HG03025 (cell line): ENCODE data around the gene BOLA3.
"Not testable (repeated sequence)": the region's sequence is repeated elsewhere in the genome, so short reads cannot be mapped to it uniquely, and the experiment has no call there.

Experiments used
- ATAC-seq: cut with Tn5 transposase; IDR thresholded peaks from one replicate; pipeline ENCODE4 v1.9.1; 2021; ENCODE audit warnings: mild to moderate bottlenecking, moderate library complexity; ENCODE audit not compliant: unreplicated experiment, low FRiP score

Gene BOLA3

GRCh38 chr2:74105413-74105812 lies 42.3 kb downstream of the BOLA3 start:
- ATAC-seq, result no peak

- no peak for ATAC-seq
These were observed 42.9 kb downstream of the BOLA3 start for GRCh38 chr2:74104839-74105238.

DNA sequence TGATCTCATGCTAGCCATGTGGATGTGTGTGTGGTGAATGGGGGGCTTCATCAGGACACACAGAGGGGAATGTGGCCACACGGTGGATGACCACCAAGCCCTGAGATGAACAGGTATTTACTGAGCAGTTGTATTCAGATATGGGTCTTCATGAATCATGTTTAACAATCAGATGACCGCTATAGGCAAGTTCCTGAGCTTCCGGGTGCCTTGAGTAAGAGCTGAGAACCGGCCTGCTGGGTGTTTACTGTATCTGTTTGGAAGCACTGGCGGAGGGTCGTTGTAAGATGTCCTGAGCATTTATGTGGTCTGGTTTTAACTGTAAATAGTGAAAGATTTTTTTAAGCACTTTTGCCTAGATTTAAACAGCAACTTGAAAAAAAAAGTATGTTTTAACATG lies 43.9 kb downstream of the BOLA3 start:
- no peak for ATAC-seq

DNA sequence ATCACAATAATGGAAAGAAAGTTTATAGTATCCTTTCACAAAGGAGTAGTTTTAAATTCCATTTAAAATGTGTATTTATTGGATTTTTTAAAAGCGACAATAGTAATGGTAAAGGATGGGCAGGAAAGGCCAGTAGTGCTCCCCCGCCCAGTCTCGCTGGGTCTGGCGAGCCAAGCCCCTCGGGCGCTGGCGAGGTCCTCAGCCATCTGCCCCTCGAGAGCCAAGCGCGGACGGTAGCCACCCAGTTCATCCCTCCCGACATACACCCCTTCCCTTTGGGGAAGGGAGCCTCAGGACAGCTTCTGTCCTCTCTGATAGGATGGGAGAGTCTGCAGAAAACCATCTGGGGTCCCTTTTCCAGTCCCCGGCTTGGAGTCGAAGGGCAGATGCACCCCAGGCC lies 45.2 kb downstream of the BOLA3 start:
- ATAC-seq, result no peak

GRCh38 chr2:74101574-74102300 lies 46.0 kb downstream of the BOLA3 start:
- ATAC-seq, result no peak

GRCh38 chr2:74100254-74101216 lies 47.2 kb downstream of the BOLA3 start:
- ATAC-seq, result no peak

GRCh38 chr2:74099835-74100234 lies 47.9 kb downstream of the BOLA3 start:
- no peak for ATAC-seq

- ATAC-seq, result no peak
These were observed 48.4 kb downstream of the BOLA3 start for GRCh38 chr2:74099271-74099670.

DNA sequence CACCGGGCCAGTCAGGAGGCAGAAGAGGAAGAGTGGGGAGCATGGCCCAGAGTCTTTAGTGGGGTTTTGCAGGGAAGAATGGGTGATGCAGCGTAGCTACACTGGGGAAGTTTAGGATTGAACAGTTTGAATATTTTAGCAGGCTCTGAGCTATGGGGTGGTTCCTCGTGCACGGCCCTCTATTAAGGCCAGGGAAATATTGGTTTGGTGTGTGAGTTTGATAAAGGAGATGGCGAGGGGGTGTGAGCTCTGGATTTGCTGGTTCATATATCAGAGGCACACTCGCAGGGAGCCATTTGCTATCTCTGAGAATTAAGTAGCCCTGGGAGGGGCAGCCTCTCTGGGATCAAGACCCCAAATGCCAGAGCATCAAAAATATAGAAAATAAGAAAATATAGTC lies 50.1 kb downstream of the BOLA3 start:
- no peak for ATAC-seq

- ATAC-seq, result no peak
These were observed 51.7 kb downstream of the BOLA3 start for GRCh38 chr2:74096052-74096451.

DNA sequence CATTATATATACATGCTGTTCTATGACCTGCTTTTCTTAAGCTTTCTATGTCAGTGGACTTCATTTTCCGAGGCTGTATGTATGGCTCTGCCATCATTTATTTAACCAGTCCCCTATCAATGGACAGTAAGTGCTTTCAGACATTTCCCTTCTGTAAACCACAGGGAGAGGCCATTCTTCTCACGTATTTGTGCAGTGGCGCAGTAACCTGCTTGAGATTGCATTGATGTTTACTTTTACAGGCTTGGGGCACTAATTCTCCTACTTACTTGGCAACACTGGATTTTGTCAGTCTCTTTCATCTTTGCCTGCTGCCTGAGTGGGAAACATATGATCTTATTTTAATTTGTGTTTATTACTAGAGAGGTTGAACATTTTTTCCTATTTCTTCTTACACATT lies 52.1 kb downstream of the BOLA3 start:
- ATAC-seq, result no peak

DNA sequence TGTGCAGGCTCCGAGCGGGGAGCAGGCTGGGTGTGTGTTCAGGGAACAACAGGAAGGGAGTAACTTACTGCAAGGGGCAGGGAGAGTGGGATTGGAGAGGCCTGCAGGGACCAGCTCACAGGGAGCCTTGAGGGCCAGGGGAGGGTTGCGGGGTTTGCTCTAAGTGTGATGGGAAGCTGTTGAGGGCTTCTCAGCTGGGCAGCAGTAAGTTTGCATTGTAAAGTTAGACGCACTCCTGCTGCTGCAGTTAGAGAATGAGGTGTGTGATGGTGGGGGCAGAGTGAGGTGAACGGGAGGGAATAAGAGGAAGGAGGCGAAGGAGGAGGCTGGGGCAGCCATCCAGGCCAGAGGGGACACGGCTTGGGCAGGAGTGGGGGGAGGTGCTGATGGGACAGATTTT lies 53.4 kb downstream of the BOLA3 start:
- no peak for ATAC-seq

GRCh38 chr2:74093840-74094239 lies 53.9 kb downstream of the BOLA3 start:
- ATAC-seq, result no peak

DNA sequence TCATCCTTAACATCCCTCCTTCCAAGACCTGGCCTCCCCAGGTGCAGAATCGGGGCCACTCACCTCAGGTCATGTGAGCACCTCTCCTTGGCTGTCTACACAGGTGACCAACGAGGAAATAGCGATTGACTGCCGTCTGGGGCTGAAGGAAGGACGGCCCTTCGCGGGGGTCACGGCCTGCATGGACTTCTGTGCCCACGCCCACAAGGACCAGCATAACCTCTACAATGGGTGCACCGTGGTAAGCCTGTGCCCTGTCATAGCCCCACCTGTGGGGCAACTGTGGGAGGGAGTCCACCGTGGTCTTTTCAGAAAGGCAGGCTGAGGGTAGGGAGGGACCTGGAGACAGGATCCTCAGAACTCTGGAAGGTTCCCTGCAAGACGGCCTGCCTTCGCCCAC lies 54.3 kb downstream of the BOLA3 start:
- ATAC-seq, result no peak

GRCh38 chr2:74092275-74092674 lies 55.4 kb downstream of the BOLA3 start:
- ATAC-seq, result no peak

- no peak for ATAC-seq
These were observed 56.3 kb downstream of the BOLA3 start for GRCh38 chr2:74091391-74091790.

DNA sequence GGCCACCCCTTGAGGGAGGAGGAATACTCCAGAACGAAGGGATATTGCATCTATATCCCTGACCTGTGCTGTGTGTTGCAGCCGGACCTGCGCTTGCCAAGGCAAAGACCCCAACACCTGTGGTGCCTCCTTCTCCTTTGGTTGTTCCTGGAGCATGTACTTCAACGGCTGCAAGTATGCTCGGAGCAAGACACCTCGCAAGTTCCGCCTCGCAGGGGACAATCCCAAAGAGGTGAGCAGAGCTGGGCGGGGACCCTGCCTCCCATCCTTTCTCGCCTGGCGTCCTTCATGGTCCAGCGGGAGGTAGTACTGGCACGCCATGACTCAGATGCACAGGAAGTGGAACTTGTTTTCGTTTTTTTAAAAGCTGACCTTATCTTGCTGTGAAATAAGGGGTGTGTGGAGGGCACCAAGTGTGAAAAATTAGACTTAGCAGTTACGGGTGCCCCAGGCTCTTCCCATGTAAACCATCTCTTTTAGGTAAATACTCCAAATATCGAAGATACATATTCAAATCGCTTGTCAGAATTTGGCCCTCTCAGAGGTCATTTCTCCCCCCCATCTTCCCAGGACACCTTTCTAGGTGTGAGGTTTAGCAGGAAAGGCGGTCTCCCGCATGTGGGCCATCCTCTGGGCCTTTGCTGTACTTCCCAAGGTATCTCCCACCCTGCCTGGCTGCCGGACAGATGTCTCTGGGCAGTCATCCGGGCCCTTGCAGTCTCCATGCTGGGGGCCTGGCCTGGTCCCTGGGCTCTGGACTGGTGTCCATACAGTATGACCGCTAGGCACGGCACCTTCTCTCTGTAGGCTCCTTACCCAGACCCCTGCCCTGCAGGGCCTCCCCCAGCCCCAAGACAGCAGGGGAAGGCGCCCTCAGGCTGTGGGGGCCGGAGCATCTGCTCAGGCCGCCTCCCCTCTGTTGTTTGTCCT lies 57.6 kb downstream of the BOLA3 start:
- ATAC-seq, result no peak

DNA sequence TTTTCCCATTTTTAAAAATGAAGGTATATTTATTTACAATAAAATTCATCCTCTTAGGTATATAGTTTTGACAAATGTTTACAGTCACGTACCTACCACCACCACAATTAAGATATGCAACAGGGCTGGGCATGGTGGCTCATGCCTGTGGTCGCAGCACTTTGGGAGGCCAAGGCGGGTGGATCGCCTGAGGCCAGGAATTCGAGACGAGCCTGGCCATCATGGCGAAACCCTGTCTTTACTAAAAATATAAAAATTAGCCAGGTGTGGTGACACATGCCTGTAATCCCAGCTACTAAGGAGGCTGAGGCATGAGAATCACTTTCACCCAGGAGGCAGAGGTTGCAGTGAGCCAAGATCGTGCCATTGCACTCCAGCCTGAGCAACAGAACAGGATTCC lies 59.0 kb downstream of the BOLA3 start:
- not testable (repeated sequence) for ATAC-seq

GRCh38 chr2:74087696-74088095 lies 60.0 kb downstream of the BOLA3 start:
- ATAC-seq, result no peak

GRCh38 chr2:74086021-74086420 lies 61.7 kb downstream of the BOLA3 start:
- no peak for ATAC-seq
